HG03045 (cell line): ENCODE measurements around the gene DYTN.

ENCODE experiments used
- ATAC-seq: cut with Tn5 transposase; IDR thresholded peaks from one replicate; pipeline ENCODE4 v1.9.1; 2021; ENCODE audit warnings: mild to moderate bottlenecking, moderate library complexity; ENCODE audit not compliant: unreplicated experiment

Gene DYTN

DNA sequence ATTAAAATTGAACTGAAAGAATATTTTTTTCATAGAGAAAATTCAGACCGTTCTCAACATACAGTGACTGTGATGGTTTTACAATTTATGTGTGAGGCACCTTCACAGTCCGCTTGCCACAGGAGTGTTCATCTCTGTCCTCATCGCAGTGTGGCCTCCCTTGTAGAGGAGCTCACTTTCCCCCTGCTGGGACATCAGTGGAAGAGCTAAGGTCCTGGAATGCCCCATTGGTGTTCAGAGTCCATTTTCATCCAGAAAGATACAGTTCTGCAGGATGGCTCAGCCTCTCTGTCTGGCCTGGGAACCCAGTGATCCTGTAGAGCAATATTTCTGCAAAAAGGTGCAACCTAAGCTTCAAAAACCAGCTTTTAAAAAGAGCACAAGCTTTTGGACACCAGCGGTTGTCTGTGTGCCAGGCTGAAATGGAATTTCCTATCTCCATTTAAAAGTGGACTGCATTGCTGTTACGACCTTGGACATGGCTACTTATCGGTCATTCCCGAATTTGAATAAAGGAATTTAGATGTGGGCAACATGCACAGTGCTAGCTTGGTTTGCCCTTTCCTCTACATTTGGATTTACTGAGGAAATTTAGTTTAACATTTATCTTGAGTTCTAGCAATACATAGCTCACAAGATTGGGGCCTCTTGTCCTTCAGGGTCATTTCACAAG is 102.6 kb downstream of the DYTN start:
- no peak for ATAC-seq

DNA sequence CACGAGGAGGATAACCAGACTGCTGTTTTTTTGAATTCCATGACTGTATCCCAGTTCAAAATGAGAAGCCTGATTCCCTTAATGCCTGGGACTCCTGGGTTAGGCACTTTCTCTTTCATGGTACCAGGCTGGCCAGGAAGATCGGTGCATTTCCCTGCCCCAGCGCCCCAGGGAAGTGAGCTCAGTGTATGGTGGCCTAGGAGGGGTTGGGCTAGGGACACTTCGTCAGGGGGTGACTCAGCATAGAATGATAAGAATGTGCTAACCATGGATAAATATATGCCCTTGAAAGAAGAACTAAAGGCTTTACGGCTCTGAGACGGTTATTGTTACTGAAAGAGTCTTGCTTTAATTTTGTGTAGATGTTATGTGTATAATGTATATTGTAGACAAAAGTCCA is 103.4 kb downstream of the DYTN start:
- ATAC-seq: no peak

DNA sequence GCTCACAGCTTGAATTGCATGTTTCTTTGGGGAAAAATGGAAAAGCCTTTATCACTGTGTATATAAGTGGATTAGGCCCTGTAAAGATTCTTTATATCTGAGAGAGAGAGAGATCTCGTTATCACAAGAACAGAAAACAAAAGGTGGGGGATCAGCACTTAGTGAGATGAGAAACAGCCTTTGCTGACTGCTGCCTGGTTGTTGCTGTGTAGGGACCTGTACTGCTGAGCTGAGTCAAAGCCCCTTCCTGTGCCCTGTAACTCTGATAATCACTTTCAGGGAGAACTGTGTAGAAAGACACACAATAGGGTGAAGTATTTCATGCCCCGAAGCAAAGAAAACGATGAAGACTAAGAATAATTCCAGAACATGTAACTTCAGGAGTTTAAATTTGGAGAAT is 106.5 kb downstream of the DYTN start:
- ATAC-seq: no peak

DNA sequence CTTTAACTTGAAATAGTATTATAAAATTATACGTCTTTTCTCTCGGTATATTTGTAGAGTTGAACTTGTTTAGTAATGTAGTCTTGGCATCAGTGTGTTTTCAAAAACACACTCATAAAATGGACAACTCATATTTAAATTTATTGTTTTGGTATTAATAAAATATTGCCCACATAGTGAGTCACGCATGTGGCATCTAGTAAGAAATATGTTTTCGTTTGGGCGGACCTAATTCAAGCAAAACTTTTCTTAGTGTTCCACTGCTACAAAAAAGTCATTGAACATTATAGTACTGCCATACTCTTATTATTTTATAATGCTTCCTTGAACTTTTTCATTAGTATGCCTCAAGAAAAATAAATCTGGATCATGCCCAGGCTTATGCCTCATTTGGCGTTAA is 107.0 kb downstream of the DYTN start:
- ATAC-seq: no peak

DNA sequence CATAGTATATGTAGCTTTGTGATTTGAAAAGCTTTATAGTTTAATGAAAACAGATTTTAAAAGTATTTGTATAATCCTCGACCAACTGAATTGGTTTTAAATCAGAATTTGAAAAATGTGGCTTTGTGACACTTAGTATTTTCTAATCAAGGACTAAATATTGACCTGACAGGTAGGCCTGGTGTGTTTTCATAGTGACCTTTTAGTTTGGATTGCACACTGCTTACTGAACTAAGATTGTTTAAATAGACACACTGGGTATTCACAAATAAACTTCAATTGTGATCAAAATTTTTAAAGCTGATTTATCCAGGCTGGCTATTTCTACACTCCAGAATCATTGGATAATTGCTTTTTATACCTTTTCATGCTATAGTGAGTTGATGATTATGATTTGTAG is 107.7 kb downstream of the DYTN start:
- no peak for ATAC-seq

DNA sequence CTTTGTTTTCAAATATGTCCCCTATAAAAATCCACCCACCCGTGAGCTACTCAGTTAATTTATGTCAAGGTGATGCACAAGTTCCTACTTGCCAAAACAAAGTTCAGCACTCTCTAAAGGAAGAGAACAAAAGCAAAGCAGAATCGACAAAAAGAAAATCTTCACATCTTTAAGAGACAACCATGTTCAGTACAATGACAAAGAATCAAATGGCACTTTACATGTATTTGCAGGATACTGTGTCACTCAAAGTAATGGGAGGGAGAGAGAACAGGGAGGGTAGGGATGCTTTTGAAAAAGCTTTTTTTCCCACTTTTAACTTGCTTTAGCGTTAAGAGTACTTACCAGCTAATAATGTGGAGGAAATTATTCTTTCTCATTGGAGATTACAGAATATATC is 115.0 kb downstream of the DYTN start:
- no peak for ATAC-seq
